Mammary epithelial cell (primary cell): Measurements from ENCODE around the gene FBXL22.

Experiments used
- CTCF ChIP-seq, 2 donors: IDR thresholded peaks in 1 of 2; conservative IDR thresholded peaks in 1 of 2; 2 replicates each; pipeline ENCODE4 v1.5.1; 2011 to 2012; ENCODE audit warnings: inconsistent platforms in 2 of 2, low read length in 2 of 2, mild to moderate bottlenecking in 2 of 2, control low read depth in 1 of 2, low read depth in 1 of 2; ENCODE audit not compliant: insufficient read depth in 1 of 2; ENCODE audit errors: extremely low read depth in 1 of 2
- EZH2 ChIP-seq: IDR thresholded peaks from 2 replicates; pipeline ENCODE4 v1.6.1; 2012; ENCODE audit warnings: low read length, inconsistent platforms, borderline replicate concordance

DNA sequence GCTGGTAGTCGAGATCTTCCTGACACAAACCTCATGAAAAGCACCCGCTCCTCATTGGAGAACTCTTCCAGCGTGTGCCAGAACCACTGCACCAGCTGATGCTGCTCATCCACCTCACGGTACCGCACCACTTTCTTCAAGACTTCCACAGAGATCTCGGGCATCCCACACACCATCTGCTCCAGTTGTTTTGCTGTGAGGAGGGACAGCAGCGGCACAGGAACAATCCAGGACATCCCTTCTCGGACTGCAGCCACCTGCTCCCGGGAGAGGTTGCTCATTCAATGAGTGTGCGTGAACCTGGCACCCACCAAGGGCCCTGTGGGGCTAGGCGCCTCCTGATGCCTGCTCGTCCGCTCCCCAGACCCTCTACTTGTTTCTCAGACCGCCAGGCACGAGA, 15.1 kb downstream of the FBXL22 start:
- TF ChIP-seq EZH2 (no peak), CTCF (conservative IDR thresholded peaks at IDR 0.05 in 1 of 2, IDR thresholded peaks at IDR 0.05 in 1 of 2; ENCODE audit: extremely low read depth in 1 of 2, insufficient read depth in 1 of 2, low read depth in 1 of 2, low read length in 2 of 2) (no peak)
